Skin of body (tissue), 3 donors: ENCODE results near the gene RAB26. TPM values are rescaled to one million over a fixed set of nuclear protein-coding genes. Genes with fewer than 3 reads are reported as not detected.
"Not testable (repeated sequence)": the region's sequence is repeated elsewhere in the genome, so short reads cannot be mapped to it uniquely, and the experiment has no call there.

ENCODE experiments used
- DNase-seq: peaks from one replicate; lab custom pipeline; 2025; lab: John Stamatoyannopoulos, UW
- small RNA-seq: library from RNA; depleted of rRNA; stranded (forward); fragments of <200 nt; gene quantifications from one replicate; pipeline ENCODE3, GENCODE V24; 2014; ENCODE audit warnings: low replicate concordance
- total RNA-seq: library from RNA; depleted of rRNA; stranded (reverse); fragments of >200 nt; gene quantifications from one replicate; pipeline ENCODE4 v1.2.3, GENCODE V29; 2014

RAB26 gene
- total RNA-seq, 1 donor from 2014 or later, result 1.6 TPM

DNA sequence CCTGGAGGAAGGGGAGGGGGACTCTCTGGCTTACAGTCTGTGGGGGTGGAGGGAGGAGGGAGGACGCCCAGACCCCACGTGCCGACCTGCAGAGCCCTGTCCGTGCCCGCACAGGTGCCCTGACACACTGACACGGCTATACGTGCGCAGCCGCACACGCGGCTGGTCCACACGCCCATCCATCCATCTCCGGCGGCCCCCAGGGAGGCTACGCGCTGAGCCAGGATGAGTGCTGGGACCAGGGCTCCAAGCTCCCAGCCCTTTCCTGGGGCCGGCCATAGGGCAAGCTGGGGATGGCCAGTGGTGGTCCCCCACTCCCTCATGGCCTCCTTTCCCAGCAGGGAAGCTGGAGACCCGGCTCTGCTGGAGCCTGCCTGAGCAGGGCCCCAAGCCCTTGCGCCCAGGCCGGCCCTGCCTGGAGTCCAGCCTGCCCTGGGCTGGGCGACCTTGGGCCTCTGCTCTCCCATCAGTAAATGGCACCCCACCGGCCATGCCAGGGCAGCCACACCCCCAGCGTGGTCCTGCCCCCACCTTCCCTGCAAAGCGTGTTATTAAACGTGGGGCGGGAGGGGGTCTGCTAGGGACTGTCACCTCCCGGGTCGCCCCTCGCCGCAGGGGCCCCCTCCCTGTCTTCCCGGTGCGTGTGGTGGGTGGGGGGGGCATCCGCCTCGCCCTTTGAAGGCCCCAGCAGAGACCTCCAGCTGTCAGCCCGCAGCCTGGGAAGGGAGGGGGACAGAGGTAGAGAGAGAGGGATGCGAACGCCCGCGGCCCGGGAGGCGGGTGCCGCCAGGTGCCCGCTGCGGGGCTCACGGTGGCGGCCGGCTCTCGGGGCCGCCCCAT lies 47.1 kb downstream of the RAB26 start:
- DNase-seq, result no peak

DNA sequence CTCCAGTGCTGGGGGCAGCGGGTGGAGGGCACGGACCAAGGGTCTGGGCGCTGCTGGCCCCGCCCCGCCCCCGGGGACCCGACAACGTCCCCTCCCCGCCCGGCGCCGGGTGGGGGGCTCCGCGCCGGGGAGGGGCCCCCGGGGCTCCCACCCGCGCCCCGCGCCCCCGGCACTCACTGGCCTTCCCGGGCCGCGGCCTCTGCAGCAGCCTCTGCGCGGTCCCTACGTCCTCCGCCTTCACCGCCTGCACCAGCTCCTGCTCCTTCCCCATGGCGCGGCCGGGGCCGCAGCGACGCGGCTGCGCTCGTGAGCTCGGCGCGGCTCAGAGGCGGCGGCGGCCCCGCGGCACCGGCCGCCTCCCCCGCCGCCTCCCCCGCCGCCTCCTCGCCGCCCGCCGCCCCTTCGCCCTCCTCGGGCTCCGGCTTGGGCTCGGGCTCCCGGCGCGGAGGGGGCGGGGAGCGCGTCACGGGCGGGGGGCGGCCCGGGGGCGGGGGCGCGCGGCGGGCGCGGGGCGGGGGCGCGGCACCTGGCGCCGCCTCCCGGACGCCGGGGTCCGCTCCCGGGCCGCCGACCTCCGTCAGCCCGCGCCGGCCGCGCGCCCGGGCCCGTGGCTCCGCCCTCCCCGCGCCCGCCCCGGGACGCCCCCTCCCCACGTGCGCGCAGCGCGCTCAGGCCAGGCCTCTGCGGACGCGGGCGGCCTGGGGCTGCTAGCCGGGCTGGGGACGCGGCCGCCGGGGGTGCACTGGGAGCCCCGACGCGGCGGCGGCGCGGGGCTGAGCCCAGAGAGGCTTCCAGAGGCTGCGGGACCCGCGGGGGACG lies 47.9 kb downstream of the RAB26 start, which contains the start of gene CASKIN1:
Gene CASKIN1 (minus strand): TSS at position 444 of the 819 bp plus-strand sequence. CDS start 173 bp downstream, at position 271.
- DNase-seq, result no peak

DNA sequence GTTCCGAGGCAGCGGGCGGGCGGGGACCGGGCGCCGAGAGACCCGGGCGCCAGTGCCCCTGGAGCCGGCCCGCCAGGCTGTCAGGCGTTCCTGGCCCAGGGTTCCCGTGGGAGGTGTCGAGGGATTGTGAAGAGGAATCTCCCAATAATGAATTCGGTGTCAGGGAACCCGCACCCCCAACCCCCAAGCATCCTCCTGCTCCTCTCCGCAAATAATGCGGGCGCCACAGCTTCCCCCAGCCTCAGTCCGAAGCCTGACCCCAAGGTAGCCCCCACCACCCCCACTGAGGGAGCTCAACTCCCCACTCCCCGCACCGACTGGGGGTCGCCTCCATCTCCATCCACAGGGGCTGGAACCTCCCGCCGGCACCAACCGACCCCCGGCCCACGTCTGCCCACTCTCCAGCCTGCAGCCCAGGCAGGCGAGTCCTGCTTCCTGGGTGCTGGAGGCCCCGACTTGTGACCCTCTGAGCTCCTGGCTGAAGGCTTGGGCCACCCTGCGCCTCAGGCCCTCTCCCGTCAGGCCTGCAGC lies 48.6 kb downstream of the RAB26 start:
- DNase-seq, result no peak

- DNase-seq, result no peak
These were observed 49.3 kb downstream of the RAB26 start for GRCh38 chr16:2197765-2198164.

DNA sequence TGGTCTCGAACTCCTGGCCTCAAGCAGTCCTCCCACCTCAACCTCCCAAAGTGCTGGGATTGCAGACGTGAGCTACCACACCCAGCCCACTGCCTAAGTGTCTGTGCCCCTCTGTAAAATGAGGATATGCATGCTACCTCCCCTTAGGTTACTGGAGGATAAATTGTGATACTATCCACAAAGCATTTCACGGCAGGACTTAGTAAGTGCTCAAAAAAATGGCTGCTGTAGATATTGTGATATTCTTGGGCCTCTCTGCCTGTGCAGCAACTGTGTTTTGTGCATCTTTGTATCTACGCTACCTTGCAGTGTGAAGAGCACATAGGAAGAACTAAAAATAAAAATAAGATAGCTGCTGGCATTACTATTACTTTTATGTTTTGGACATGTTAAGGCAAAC lies 49.9 kb downstream of the RAB26 start:
- DNase-seq, result no peak

GRCh38 chr16:2199095-2199494 lies 50.7 kb downstream of the RAB26 start:
- no peak for DNase-seq

- no peak for DNase-seq
These were observed 51.3 kb downstream of the RAB26 start for GRCh38 chr16:2199621-2200139.

DNA sequence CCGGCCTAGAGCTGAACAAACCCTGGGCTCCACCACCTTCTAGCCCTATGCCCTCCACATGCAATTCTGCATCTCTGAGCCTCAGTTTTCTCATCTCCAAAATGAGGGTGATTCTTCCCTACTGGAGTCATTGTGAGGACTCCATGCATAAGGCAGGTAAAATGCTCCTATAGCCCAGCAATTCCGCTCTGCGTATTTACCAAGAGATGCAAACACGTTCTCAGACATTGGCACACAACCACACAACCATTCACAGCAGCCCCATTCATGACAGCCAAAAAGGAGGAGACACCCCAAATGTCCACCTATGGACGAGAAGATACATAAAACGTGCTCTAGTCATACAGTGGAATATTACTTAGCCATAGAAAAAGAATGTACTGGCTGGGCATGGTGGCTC lies 51.9 kb downstream of the RAB26 start:
- no peak for DNase-seq

DNA sequence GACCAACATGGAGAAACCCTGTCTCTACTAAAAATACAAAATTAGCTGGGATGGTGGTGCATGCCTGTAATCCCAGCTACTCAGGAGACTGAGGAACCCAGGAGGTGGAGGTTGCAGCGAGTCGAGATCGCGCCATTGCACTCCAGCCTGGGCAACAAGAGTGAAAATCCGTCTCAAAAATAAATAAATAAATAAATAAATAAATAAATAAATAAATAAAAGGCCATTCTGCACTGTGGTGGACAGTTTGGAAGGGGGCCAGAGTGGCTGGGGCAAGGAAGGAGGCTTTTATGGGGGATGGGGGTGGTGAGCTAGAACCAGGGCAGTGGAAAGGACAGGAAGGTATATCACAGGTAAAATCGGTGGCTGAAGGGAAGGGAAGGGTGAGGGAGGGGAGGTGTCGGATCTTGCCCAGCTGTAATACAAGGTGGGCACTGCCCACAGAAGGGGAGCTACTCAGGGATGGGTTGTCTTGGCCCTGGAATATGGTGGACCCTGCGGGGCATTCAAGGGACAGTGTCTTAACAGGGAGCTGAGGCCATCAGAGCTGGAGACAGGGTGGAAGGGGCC lies 54.8 kb downstream of the RAB26 start:
- DNase-seq, result not testable (repeated sequence)

Small RNAs within 50 kb of the gene (small RNA-seq; reads per million reads assigned to genes)
- gene MIR3180-5 (not detected), gene MIR4516 (not detected), gene RF00019 (not detected), gene SNORD60 (not detected)

Other genes starting within 250 kb of the RAB26 start
- gene HS3ST6, start 230.2 kb upstream of the RAB26 start, total RNA-seq, result 4.3 TPM
- gene MSRB1, start 205.4 kb upstream of the RAB26 start, total RNA-seq, result 9.2 TPM
- gene RPL3L, start 193.9 kb upstream of the RAB26 start, total RNA-seq, result 14.2 TPM
- 72.4 TPM for gene NDUFB10, start 189.1 kb upstream of the RAB26 start, total RNA-seq
- 1,364 TPM for gene RPS2, start 183.8 kb upstream of the RAB26 start, total RNA-seq
- not detected for gene RNF151, start 181.8 kb upstream of the RAB26 start, total RNA-seq
- 17.5 TPM for gene TBL3, start 176.6 kb upstream of the RAB26 start, total RNA-seq
- 0.39 TPM for gene NOXO1, start 167.2 kb upstream of the RAB26 start, total RNA-seq
- 5.8 TPM for gene GFER, start 164.4 kb upstream of the RAB26 start, total RNA-seq
- gene SYNGR3, start 158.7 kb upstream of the RAB26 start, total RNA-seq, result 0.69 TPM
- 12.8 TPM for gene ZNF598, start 138.8 kb upstream of the RAB26 start, total RNA-seq
- gene NPW, start 128.8 kb upstream of the RAB26 start, total RNA-seq, result 2.2 TPM
- 20.1 TPM for gene NHERF2, start 121.7 kb upstream of the RAB26 start, total RNA-seq
- 14.8 TPM for gene NTHL1, start 100.8 kb upstream of the RAB26 start, total RNA-seq
- 58.9 TPM for gene TSC2, start 100.6 kb upstream of the RAB26 start, total RNA-seq
- 76.2 TPM for gene PKD1, start 12.7 kb upstream of the RAB26 start, total RNA-seq
- 17.3 TPM for gene TRAF7, start 7.2 kb downstream of the RAB26 start, total RNA-seq
- 0.79 TPM for gene CASKIN1, start 48.0 kb downstream of the RAB26 start, total RNA-seq
- gene MLST8, start 56.8 kb downstream of the RAB26 start, total RNA-seq, result 9.4 TPM
- gene BRICD5, start 62.2 kb downstream of the RAB26 start, total RNA-seq, result 2.7 TPM
- gene PGP, start 66.2 kb downstream of the RAB26 start, total RNA-seq, result 4.1 TPM
- gene E4F1, start 75.0 kb downstream of the RAB26 start, total RNA-seq, result 23.2 TPM
- gene DNASE1L2, start 87.8 kb downstream of the RAB26 start, total RNA-seq, result 17.3 TPM
- gene ECI1, start 103.0 kb downstream of the RAB26 start, total RNA-seq, result 24.3 TPM
- gene RNPS1, start 119.5 kb downstream of the RAB26 start, total RNA-seq, result 57.3 TPM
- 3.5 TPM for gene ABCA3, start 192.1 kb downstream of the RAB26 start, total RNA-seq